Measurements from ENCODE around the gene MGAT5.

MGAT5 gene

GRCh38 chr2:134206031-134206430, 47.8 kb upstream of the MGAT5 start:
- ChIA-PET POLR2A (interaction anchor here (1.4 kb wide), 1 partner anchor 86 kb away, joined by 8 read pairs; no protein-coding TSS in a partner anchor), CTCF (interaction anchor here (1.1 to 4.9 kb wide), 5 partner anchors 10 to 319 kb away, joined by 8 to 69 read pairs (median 15); no protein-coding TSS in a partner anchor)
- no peak overlapping the region for H3K27ac ChIP-seq (ENCODE audit: extremely low read depth, low read depth, low read length)

GRCh38 chr2:134206573-134206972, 47.3 kb upstream of the MGAT5 start:
- Histone ChIP-seq H3K4me3 (ENCODE audit: low read depth, low read length) (no peak overlapping the region), H3K4me1 (ENCODE audit: control insufficient read depth, insufficient read depth, low read length) (peaks cover 12% of the 10 kb centered on the region), H3K9me3 (ENCODE audit: control insufficient read depth, insufficient read depth, low read depth, low read length) (no peaks in the 10 kb centered on the region), H3K27ac (ENCODE audit: extremely low read depth, low read depth, low read length) (no peak overlapping the region), H3K36me3 (ENCODE audit: control insufficient read depth in 2 of 2, insufficient read depth in 1 of 2, low read length in 2 of 2) (no peaks in the 10 kb centered on the region)
- ChIA-PET CTCF (interaction anchor here (1.2 to 4.9 kb wide), 9 partner anchors 9 to 316 kb away, joined by 3 to 69 read pairs (median 12); no protein-coding TSS in a partner anchor), POLR2A (interaction anchor here (1.4 kb wide), 1 partner anchor 87 kb away, joined by 8 read pairs; no protein-coding TSS in a partner anchor)
- TF ChIP-seq SCRT1 (tag by site-specific recombination; IDR thresholded peaks at IDR 0.05; ENCODE audit: borderline replicate concordance) (no peak), ZNF2 (tag by site-specific recombination; IDR thresholded peaks at IDR 0.05) (no peak), ZNF768 (tag by site-specific recombination; IDR thresholded peaks at IDR 0.05) (no peak), ZNF274 (IDR thresholded peaks at IDR 0.05; ENCODE audit: low read length) (no peak), ZNF274 (tag by site-specific recombination; IDR thresholded peaks at IDR 0.05; ENCODE audit: borderline replicate concordance) (no peak), ZNF211 (tag by site-specific recombination; IDR thresholded peaks at IDR 0.05; ENCODE audit: low read depth) (no peak), ZFHX2 (tag by site-specific recombination; conservative IDR thresholded peaks at IDR 0.05) (no peak), ZBTB48 (tag by site-specific recombination; IDR thresholded peaks at IDR 0.05) (peak; percentile 80), ZNF354C (tag by site-specific recombination; IDR thresholded peaks at IDR 0.05; ENCODE audit: borderline replicate concordance, low read depth) (no peak), MYNN (tag by site-specific recombination; IDR thresholded peaks at IDR 0.05; ENCODE audit: borderline replicate concordance) (no peak), KLF7 (tag by site-specific recombination; IDR thresholded peaks at IDR 0.05; ENCODE audit: borderline replicate concordance) (no peak), PRDM2 (tag by site-specific recombination; IDR thresholded peaks at IDR 0.05; ENCODE audit: borderline replicate concordance) (no peak), TRIM28 (IDR thresholded peaks at IDR 0.05; ENCODE audit: borderline replicate concordance, low read length) (no peak), ZNF514 (tag by site-specific recombination; IDR thresholded peaks at IDR 0.05) (no peak), SALL2 (tag by site-specific recombination; IDR thresholded peaks at IDR 0.05; ENCODE audit: borderline replicate concordance) (no peak), PATZ1 (tag by site-specific recombination; IDR thresholded peaks at IDR 0.05) (no peak), ZNF366 (tag by site-specific recombination; conservative IDR thresholded peaks at IDR 0.05) (peak; percentile 43)
- TF ChIP-seq, protein P1, sequence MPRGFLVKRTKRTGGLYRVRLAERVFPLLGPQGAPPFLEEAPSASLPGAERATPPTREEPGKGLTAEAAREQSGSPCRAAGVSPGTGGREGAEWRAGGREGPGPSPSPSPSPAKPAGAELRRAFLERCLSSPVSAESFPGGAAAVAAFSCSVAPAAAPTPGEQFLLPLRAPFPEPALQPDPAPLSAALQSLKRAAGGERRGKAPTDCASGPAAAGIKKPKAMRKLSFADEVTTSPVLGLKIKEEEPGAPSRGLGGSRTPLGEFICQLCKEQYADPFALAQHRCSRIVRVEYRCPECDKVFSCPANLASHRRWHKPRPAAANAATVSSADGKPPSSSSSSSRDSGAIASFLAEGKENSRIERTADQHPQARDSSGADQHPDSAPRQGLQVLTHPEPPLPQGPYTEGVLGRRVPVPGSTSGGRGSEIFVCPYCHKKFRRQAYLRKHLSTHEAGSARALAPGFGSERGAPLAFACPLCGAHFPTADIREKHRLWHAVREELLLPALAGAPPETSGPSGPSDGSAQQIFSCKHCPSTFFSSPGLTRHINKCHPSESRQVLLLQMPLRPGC (tag by site-specific recombination; IDR thresholded peaks at IDR 0.05) = no peak

More at GRCh38 chr2:134206031-134206430, 47.8 kb upstream of the MGAT5 start:
- no peaks in the 10 kb centered on the region for H3K9me3 ChIP-seq (ENCODE audit: control insufficient read depth, insufficient read depth, low read depth, low read length)
- TF ChIP-seq ZNF707 (tag by site-specific recombination; IDR thresholded peaks at IDR 0.05) (no peak), ZNF701 (tag by site-specific recombination; IDR thresholded peaks at IDR 0.05) (no peak), ZNF629 (tag by site-specific recombination; IDR thresholded peaks at IDR 0.05) (no peak), KLF16 (tag by site-specific recombination; IDR thresholded peaks at IDR 0.05) (no peak), ZNF404 (tag by site-specific recombination; IDR thresholded peaks at IDR 0.05) (no peak), ZNF837 (tag by site-specific recombination; IDR thresholded peaks at IDR 0.05) (no peak), ZNF792 (tag by site-specific recombination; IDR thresholded peaks at IDR 0.05) (no peak), ZSCAN18 (tag by site-specific recombination; IDR thresholded peaks at IDR 0.05) (no peak), ZNF660 (tag by site-specific recombination; IDR thresholded peaks at IDR 0.05) (no peak), ZNF350 (tag by site-specific recombination; IDR thresholded peaks at IDR 0.05) (no peak), ZNF391 (tag by site-specific recombination; IDR thresholded peaks at IDR 0.05; ENCODE audit: borderline replicate concordance, low read depth) (no peak)
- H3K36me3 ChIP-seq (ENCODE audit: control insufficient read depth in 2 of 2, insufficient read depth in 1 of 2, low read length in 2 of 2) = no peaks in the 10 kb centered on the region
- peaks cover 14% of the 10 kb centered on the region for H3K4me1 ChIP-seq (ENCODE audit: control insufficient read depth, insufficient read depth, low read length)
- no peak overlapping the region for H3K4me3 ChIP-seq (ENCODE audit: low read depth, low read length)
